Loucy (cell line): ENCODE results near the gene BPIFA1.

Source experiments
- EZH2phosphoT487 ChIP-seq: fragments of 200-600 bp; IDR thresholded peaks from 2 replicates; pipeline ENCODE4 v1.6.1; 2018; ENCODE audit warnings: antibody characterized with exemption, mild to moderate bottlenecking, moderate library complexity, borderline replicate concordance
- TF ChIP-seq, protein P1 (sequence below): fragments of 200-600 bp; sonication (generic); conservative IDR thresholded peaks from 2 replicates; pipeline ENCODE4 v1.5.1; 2014; ENCODE audit warnings: mild to moderate bottlenecking, antibody characterized with exemption, low read length

DNA sequence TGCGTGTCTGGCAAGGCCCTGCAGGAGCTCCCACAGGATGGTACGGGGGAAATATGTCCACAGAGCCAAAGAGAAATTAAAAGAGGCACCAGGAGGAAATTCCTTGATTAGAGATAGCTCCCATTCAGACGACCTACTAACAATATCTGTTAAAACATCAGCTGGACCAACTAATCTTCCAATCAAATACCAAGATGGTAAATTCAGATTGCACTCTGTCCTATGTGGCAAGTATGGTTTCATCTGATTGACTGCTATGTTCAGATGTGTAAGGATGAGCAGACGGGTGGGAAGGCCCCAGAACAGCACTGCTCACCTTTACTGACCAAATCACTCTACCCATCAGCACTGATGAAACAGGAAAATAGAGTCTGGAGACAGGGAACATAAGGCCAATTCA is 48.3 kb upstream of the BPIFA1 start:
- TF ChIP-seq, protein P1, sequence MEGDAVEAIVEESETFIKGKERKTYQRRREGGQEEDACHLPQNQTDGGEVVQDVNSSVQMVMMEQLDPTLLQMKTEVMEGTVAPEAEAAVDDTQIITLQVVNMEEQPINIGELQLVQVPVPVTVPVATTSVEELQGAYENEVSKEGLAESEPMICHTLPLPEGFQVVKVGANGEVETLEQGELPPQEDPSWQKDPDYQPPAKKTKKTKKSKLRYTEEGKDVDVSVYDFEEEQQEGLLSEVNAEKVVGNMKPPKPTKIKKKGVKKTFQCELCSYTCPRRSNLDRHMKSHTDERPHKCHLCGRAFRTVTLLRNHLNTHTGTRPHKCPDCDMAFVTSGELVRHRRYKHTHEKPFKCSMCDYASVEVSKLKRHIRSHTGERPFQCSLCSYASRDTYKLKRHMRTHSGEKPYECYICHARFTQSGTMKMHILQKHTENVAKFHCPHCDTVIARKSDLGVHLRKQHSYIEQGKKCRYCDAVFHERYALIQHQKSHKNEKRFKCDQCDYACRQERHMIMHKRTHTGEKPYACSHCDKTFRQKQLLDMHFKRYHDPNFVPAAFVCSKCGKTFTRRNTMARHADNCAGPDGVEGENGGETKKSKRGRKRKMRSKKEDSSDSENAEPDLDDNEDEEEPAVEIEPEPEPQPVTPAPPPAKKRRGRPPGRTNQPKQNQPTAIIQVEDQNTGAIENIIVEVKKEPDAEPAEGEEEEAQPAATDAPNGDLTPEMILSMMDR, result no peak
- no peak for TF ChIP-seq EZH2phosphoT487
